Activated CD8-positive, alpha-beta memory T cell treated with anti-CD3 and anti-CD28 coated beads, Interleukin-2, amount 50 U/mL, for 24 hours (primary cell): ENCODE measurements around the gene YIF1B.

ENCODE experiments used
- DNase-seq: peaks from one replicate; pipeline ENCODE4 v3.0.0-alpha.2; 2020; ENCODE audit errors: extremely low read depth

The YIF1B gene

GRCh38 chr19:38333245-38333644, 17.5 kb upstream of the YIF1B start:
- no peak for DNase-seq

- no peak for DNase-seq
Observed at GRCh38 chr19:38331728-38332127, 16.0 kb upstream of the YIF1B start.

DNA sequence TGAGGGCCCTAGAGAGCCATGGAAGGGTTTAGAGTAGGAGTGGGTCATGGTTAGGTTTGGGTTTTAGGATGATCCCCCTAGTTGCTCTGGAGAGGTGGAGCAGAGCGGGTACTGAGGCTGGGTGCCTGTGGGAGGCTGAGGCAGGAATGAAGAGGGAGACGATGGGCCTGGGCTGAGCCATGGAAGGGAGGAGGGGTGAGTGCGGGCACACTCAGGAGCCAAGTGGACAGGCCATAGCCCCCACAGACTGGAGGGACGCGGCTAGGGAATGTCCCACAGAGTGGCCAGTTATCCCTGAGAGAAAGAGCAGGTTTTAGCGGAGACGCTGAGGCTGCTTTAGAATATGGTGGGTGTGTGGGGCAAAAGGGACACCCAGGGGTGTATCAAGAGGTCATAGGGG, 13.9 kb upstream of the YIF1B start:
- DNase-seq, result no peak

- no peak for DNase-seq
Observed at GRCh38 chr19:38326591-38326990, 10.8 kb upstream of the YIF1B start.

GRCh38 chr19:38324431-38324830, 8.7 kb upstream of the YIF1B start:
- no peak for DNase-seq

GRCh38 chr19:38323291-38323690, 7.5 kb upstream of the YIF1B start:
- no peak for DNase-seq

DNA sequence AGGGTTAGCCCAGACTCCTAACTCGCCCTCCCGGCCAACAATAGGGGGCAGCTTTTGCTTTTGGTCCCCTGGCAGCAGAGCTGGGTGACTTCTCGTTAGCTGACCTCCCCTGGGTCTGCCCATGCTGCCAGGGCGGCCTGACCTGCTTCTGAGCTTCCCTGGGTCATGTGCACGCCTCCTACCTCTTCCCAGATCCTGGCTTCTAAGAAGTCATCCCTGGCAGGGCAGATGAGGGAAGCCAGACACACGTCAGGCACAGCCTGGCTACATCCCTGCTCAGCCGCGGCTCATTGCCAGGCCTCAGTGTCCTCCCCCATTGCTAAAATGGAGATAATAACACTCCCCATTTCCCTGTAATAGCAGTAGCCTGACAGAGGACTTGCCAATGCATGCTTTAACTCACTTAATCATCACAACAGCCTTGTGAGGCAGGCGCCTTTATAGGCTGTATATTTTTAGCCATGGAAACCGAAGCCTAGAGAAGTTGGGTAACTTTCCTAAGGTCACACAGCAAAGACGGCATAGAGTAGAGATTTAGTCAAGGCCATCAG, 6.0 kb upstream of the YIF1B start:
- no peak for DNase-seq

- no peak for DNase-seq
Observed at GRCh38 chr19:38320969-38321339, 5.2 kb upstream of the YIF1B start.

DNA sequence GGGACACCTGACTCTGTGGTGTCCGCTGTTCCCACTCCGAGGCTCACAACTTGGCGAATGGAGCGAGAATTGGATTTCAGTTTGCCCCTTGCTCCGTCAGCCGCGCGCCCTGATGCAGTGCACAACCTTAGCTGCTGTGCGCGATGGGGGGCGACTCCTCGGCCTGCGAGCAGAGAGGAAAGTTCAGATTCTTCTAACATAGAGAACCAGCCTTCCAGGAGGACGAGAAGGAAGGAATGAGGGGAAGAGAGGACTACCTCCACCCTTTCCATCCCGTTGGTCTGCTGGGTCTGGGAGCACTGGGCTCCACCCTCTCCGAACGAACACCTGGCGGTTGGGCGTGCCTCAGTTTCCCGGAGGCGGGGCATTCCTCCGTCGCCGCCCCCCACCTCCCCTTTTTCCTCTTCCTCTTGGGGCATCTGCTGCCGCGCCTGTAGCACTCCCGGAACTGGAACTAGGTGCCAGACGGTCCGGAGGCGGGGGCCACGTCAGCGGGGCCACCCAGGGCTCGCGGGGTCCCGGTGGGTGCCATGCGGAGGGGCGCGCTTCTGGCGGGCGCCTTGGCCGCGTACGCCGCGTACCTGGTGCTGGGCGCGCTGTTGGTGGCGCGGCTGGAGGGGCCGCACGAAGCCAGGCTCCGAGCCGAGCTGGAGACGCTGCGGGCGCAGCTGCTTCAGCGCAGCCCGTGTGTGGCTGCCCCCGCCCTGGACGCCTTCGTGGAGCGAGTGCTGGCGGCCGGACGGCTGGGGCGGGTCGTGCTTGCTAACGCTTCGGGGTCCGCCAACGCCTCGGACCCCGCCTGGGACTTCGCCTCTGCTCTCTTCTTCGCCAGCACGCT, 3.9 kb upstream of the YIF1B start, which contains the start of gene KCNK6:
TSS of gene KCNK6 (plus strand) at position 425 of the 838 bp plus-strand sequence. CDS start at position 531, 106 bp downstream.
- DNase-seq, result no peak

GRCh38 chr19:38318660-38319059, 2.9 kb upstream of the YIF1B start:
- DNase-seq, result no peak

DNA sequence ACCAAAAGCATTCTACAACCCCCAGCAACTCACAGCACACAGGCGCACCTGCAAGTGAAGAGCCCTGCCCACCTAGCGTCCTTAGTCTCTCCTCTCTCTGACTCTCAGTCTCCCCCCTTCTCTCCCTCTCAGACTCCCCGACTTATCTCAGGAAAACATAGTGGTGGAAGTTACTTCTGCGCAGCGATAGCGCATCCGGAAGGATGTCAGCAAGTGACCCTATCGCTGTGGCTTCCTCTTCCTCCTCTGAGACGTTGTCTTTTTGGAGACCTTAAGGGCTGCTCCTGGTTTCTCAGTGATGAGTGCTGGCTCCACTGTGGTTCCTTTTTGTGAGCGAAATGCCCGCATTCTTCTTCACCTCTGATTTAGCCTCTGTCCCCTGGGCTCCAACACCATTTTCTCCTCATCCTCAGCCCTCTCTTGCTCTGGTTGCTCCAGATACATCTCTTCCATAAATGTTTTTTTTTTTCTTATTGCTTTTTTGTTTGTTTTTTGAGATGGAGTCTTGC, 1.4 kb upstream of the YIF1B start:
- DNase-seq, result no peak

DNA sequence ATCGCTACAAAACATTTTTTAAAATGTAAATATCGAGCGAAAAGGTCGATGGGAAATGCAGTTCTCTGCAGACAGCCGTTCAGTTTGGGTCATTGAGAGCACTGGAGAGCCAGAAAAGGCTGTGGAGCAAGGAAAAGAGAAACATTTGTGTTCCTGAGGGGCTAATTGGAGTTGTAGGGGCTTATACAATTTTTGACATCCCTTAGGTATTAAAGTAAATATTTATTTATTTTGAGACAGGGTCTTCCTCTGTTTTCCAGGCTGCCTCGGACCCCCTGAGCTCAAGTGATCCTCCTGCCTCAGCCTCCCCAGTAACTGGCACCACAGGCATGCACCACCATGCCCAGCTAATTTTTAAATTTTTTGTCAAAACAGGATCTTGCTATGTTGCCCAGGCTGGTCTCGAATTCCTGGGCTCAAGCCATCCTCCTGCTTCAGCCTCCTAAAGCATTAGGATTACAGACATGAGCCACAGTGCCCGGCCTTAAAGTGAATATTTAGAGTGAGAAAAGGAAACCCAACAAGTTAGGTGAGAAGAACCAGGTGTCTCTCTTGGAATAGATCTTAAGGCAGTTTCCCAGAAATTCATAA, 825 bp upstream of the YIF1B start:
- DNase-seq, result no peak

- DNase-seq, result no peak
Observed at GRCh38 chr19:38310986-38311385, 4.8 kb downstream of the YIF1B start.

DNA sequence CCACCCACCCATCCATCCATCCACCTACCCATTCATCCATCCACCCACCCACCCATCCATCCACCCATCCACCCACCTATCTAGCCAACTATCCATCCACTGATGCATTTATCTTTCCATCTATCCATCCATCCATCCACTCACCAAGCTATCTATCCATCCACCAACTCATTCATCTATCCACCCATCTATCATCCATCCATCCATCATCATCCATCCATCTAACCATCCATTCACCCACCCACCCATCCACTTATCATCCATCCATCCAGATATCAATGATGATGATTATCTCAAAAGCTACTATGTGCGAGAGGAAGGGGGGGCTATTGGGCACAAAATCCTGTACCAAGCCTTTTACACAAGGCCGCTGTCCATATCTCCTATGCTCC, 5.5 kb downstream of the YIF1B start:
- no peak for DNase-seq

GRCh38 chr19:38309615-38310278, 6.0 kb downstream of the YIF1B start:
- no peak for DNase-seq

DNA sequence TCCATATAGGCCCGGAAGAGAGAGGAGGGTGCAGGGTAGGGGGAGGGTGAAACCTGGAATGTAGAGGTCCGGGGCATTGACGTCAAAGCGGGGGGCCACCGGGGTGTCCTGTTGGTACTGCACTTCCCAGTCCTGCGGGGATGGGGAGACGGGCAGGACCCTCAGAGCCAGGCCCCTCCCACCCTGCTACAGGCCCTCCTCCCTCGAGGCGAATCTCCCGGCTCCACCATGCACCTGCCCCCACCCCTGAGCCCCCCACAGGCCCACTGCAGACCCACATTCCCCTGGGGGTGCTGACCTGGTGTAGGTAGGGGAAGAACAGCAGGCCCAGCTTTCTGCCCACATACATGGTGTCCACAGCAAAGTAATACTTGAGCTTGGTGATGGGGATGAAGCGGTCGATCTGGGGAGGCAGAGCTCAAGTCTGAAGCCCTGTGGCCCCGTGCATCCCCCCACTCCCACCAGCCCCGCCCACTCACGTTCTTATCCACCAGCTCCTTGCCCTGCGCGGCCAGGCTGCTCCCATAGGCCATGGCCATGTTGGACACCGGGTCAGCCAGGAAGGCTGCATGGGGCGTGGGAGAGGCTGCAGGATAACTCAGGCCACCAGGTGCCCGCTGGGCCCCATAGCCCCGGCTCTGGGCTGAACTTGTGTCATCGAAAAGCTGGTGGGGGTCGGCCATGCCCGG, 6.7 kb downstream of the YIF1B start:
- DNase-seq, result no peak

DNA sequence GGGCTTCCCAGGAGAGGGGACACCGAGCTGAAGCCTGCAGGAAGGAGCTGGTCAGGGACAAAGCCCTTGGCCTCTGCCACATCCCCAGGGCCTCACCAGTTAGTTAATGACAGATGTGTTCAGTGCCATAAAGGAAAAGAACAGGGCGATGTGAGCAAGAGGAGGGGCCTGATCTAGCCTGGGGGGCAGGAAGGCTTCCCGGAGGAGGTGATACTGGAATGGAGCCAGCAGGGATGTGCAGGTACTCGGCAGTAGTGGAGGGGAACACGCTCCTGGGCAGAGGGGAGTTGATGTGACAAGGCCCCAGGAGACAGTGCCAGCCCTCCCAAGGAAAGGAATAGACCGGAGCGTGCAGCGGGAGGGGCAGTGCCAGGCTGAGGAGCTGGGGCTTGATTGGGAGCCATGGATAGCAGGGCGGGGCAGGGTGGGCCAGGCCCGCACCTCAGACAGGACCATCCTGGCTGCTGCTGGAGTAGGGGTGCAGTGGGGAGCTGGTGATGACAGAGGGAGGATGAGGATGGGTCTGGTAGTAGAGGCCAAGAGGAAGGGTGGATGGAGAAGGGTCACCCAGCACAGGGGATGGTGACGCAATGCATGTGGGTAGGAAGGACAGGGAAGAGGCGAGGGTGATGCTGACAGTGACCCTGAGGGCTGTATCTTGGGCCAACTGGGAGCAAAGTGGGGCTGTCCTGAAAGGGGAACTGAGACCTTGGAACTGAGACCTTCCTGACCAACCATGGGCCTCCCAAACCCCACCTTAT, 7.6 kb downstream of the YIF1B start:
- no peak for DNase-seq

DNA sequence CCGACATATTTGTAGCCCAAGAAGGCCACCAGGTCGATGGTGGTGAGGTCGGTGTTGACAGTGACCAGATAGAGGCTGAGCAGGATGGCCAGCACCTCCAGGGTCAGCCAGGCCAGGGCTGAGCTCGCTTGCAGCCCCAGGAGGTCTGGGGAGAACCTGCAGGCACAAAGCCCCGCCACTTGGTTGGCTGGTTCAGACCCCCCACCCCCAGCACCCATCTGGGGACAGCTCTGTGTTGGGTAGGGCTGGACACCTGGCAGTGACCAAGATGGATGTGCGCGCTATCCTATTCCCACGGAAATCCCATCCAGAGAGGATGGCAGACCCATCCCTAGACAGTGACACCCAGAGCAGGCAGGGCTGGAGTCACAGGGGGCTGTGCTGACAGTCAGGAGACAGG, 8.2 kb downstream of the YIF1B start:
- DNase-seq, result no peak

DNA sequence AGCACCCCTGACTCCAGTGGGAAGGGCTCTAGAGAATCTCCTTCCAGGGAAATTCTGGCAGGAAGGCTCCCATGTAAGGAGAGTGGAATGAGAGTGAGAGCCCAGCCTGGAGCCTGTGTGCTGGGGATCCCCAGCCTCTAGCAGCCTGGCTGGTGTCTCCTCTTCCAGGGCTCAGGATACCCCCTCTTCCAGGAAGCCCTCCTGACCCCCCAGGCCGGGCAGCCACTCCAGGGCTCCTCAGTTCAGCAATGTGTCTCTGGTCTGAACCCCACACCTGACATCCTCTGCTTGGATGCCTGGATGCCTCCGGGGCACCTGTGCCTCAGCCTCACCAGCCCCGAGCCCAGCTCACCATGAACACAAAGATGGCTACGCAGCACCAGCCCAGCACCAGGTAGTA, 8.7 kb downstream of the YIF1B start:
- no peak for DNase-seq

- DNase-seq, result no peak
Observed at GRCh38 chr19:38306236-38306635, 9.5 kb downstream of the YIF1B start.

DNA sequence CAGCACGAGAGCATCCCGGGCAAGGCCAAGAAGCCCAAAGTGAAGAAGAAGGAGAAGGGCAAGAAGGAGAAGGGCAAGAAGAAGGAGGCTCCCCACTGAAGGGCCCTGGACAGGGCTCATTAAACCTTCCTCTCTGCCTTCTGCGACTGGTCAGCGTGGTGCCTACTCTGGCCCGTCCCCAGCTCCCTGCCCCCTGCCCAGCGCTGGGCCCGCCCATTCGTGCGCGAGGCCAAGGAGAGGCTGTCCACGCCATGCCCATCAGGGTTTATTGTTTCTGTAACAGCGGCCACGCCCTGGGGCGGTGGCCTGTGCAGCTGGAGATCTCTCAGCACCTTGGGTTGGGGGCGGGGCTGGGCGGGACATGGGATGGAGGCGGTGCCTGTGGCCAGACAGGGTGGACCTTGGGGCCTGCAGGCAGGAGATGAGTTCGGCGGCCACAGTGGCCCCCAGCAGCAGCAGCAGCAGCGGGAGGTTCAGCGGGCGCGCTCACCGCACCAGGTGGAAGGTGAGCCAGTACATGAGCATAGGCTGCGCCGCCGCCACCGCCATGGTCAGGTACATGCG, 10.8 kb downstream of the YIF1B start:
- DNase-seq, result no peak
